Forelimb muscle (tissue), 1 donor: Measurements from ENCODE around the gene MACF1. TPM values are rescaled to one million over a fixed set of nuclear protein-coding genes. Genes with fewer than 3 reads are reported as not detected.

Experiments
- polyA plus RNA-seq: library from polyadenylated mRNA; unstranded; fragments of 120-200 nt; gene quantifications from one replicate; pipeline ENCODE4 v1.2.1, GENCODE V29; 2013; ENCODE audit not compliant: insufficient read length

Gene MACF1
- polyA plus RNA-seq, 1 donor, result 263 TPM

Other genes starting within 250 kb of the MACF1 start
- 37.3 TPM for gene AKIRIN1, start 213.4 kb upstream of the MACF1 start, polyA plus RNA-seq
- gene NDUFS5, start 178.3 kb upstream of the MACF1 start, polyA plus RNA-seq, result 253 TPM